Right ventricle myocardium inferior (tissue), 1 donor: ENCODE measurements around the gene BSG. TPM values are rescaled to one million over a fixed set of nuclear protein-coding genes. Genes with fewer than 3 reads are reported as not detected.
A peak's percentile ranks its signal among the peaks of the same experiment; 100 is the strongest.

Experiments
- ATAC-seq: fragments of 200-7000 bp; cut with Tn5 transposase; one replicate; pipeline ENCODE4 v1.9.1; 2020; ENCODE audit warnings: mild to moderate bottlenecking, moderate library complexity
- DNase-seq: peaks from one replicate; pipeline ENCODE4 v3.0.0; 2021; ENCODE audit errors: missing footprints
- intact Hi-C: fragments of 100-400 bp; cut with DNase I; formaldehyde crosslinking; loops from one replicate; pipeline ENCODE4 v1.11.0; 2022
- total RNA-seq: library from RNA; stranded (reverse); fragmentation: NEBNext Ultra II Directional; extraction: Animal tissue kit (Norgen Biotek cat#: 25700); gene quantifications from one replicate; pipeline ENCODE4 v1.2.1, GENCODE V29; 2021
- donor health status: DM: no; HTN: yes; CAD: no; lungs with severe emphysema.

BSG gene
- total RNA-seq, 1 donor from 2014 or later = 1,651 TPM

GRCh38 chr19:566844-567243, 5.6 kb upstream of the BSG start:
- DNase-seq (no peak), ATAC-seq (no peak)
- intact Hi-C loops = no loop called here

GRCh38 chr19:567296-567900, 5.0 kb upstream of the BSG start:
- ATAC-seq (no peak), DNase-seq (peak; percentile 68)
- intact Hi-C loops = no loop called here

DNA sequence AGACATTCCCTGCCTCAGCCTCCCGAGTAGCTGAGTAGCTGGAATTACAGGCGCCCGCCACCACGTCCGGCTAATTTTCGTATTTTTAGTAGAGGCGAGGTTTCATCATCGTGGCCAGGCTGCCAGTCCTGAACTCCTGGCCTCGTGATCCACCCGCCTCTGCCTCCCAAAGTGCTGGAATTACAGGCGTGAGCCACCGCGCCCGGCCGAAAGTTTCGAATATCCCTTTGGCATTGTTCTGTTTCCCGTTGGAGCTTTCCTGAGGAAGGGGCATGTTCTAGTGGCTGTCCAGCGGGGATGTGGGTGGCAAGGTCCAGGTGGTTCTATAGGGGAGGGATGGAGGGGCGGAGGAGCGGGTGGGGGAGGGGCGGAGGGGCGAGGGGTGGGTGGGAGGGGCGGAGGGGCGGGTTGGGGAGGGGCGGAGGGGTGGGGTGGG, 2.1 kb upstream of the BSG start:
- ATAC-seq (no peak), DNase-seq (no peak)
- intact Hi-C loops = loop anchor here (5.0 to 10.0 kb wide), 2 partner anchors 62 to 225 kb away; partner anchors contain the start of genes POLRMT and PTBP1

- ATAC-seq (no peak), DNase-seq (peak; percentile 76)
- intact Hi-C loops = loop anchor here (5.0 to 10.0 kb wide), 2 partner anchors 61 to 224 kb away; partner anchors contain the start of genes POLRMT and PTBP1
Observed at GRCh38 chr19:570937-571565, 1.3 kb upstream of the BSG start.

DNA sequence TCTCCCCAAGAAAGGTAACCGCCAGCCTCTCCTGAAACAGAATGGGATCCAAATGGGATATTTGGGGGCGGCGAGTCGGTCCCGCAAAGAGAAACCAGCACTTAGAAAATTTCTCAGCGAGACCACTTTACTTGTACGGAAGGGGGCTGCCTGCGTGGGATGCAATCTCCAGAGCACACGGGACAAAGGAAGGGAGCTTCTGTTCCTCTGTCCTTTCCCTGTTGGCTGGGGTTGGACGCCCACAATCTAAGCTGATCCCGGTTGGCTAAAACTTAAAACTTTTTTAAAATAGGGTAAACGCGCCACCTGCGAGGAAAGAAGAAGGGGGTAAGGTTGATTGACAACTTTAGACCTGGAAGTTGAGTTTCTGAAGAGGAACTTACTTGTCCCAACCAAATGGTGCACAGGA, 826 bp upstream of the BSG start:
- DNase-seq = no peak
- ATAC-seq = no peak
- intact Hi-C loops = loop anchor here (5.0 to 10.0 kb wide), 2 partner anchors 61 to 223 kb away; partner anchors contain the start of genes POLRMT and PTBP1

- ATAC-seq (no peak), DNase-seq (peak; percentile 67)
- intact Hi-C loops = loop anchor here (2.0 to 10.0 kb wide), 4 partner anchors 40 to 222 kb away; partner anchors contain the start of genes POLRMT, PTBP1 and TPGS1
Observed at GRCh38 chr19:572743-573518, 535 bp downstream of the BSG start.

DNA sequence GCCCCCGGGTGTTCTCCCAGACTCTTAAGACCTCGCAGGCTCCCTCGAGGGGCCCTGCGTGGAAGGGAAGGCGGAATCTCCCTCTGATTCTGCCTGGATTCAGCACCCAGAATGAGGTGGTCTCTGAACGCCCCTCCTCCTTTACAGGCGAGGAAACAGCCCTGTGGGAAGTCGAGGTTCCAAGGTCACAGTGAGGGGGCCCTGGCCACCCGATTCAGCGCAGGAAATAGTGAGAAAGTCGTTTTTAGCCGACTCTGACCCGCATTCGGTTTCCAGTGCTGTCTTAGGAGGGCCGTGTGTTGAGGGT, 1.1 kb downstream of the BSG start:
- no peak for DNase-seq
- no peak for ATAC-seq
- intact Hi-C loops = loop anchor here (2.0 to 10.0 kb wide), 4 partner anchors 41 to 221 kb away; partner anchors contain the start of genes POLRMT, PTBP1 and TPGS1

- ATAC-seq (peak; percentile 49), DNase-seq (peak; percentile 71)
- intact Hi-C loops = loop anchor here (5.0 to 10.0 kb wide), 3 partner anchors 57 to 220 kb away; partner anchors contain the start of genes POLRMT, PTBP1 and RNF126
Observed at GRCh38 chr19:574658-575526, 2.5 kb downstream of the BSG start.

DNA sequence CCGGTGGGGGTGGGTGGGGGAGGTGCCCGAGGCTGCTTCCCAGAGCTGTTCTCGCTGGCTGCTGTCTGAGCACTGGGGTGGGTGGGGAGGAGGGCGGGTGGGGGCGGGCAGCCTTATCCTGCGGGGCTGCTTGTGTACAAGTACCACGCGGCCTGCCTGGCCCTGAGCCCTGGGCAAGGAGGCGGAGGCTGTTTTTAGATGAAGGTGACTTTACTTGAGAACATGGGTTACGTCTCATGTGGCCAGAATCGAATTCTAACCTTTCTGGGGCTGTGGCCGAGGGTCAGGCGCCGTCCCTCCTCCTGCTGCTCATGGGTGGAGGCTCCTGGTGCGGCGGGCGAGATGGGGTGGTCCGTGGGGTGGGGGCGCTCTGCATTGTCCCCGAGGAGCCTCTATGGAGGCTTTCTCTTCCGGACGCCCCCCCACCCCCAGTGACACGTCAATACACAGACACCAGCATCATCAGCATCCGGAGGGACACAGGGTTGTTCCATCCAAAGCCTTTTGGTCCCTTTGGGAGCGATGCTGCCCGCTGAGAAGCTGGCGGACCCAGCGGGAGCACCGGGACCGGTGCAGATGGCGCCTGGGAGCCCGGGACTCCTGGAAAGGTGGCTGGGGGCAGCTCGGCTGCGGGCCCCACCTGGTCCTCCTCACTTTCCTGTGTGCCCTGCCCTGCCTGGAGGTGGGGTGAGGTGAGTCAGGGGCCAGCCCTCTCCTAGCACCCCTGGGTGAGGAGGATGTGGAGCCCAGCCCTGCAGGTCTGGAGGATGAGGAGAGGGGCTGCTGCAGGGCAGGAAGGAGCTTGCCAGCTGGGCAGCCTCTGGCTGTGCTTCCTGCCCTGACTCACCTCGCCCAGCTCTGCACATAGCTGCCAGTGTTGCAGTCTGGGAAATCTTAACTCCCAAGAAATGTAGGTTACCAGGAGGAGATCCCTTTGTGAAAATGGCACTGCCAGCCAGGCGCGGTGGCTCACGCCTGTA, 3.4 kb downstream of the BSG start:
- intact Hi-C loops = loop anchor here (5.0 to 10.0 kb wide), 2 partner anchors 86 to 219 kb away; partner anchors contain the start of genes PTBP1 and RNF126
- ATAC-seq (peak; percentile 53), DNase-seq (peak; percentile 83)

DNA sequence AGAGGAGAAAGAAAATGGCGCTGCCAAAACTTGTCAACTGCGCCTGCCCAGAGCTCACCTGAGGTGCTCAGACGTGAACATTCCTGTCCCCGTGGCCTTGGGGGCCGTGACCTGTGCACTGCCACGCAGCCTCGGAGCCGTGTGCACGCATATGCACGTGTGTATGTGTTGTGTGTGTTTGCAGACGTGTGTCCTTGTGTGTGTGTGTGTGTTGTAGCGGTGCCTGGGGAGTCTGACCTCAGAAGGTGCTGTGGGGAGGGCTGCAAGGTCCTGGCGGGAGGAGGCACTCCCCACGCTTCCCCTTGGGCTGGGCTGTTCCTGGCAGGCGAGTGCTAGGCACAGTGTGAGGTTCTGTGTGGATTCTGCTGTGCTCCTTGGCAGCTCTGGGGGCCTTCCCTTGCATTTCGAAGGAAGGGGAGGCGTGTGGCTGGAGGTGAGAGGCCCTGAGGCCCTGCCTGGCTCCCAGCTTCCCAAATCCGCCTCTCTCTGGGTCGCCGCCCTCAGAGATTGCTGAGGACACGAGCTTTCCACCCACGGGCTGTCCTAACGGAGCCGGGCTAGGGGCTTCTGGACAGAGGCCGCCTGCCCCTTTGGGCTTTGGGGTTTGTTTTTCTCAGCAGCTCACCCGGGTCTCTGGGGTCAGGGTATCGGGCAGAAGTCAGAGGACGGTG, 4.5 kb downstream of the BSG start:
- intact Hi-C loops = loop anchor here (5.0 to 10.0 kb wide), 2 partner anchors 85 to 218 kb away; partner anchors contain the start of genes PTBP1 and RNF126
- peak; percentile 60 for DNase-seq
- ATAC-seq = no peak

DNA sequence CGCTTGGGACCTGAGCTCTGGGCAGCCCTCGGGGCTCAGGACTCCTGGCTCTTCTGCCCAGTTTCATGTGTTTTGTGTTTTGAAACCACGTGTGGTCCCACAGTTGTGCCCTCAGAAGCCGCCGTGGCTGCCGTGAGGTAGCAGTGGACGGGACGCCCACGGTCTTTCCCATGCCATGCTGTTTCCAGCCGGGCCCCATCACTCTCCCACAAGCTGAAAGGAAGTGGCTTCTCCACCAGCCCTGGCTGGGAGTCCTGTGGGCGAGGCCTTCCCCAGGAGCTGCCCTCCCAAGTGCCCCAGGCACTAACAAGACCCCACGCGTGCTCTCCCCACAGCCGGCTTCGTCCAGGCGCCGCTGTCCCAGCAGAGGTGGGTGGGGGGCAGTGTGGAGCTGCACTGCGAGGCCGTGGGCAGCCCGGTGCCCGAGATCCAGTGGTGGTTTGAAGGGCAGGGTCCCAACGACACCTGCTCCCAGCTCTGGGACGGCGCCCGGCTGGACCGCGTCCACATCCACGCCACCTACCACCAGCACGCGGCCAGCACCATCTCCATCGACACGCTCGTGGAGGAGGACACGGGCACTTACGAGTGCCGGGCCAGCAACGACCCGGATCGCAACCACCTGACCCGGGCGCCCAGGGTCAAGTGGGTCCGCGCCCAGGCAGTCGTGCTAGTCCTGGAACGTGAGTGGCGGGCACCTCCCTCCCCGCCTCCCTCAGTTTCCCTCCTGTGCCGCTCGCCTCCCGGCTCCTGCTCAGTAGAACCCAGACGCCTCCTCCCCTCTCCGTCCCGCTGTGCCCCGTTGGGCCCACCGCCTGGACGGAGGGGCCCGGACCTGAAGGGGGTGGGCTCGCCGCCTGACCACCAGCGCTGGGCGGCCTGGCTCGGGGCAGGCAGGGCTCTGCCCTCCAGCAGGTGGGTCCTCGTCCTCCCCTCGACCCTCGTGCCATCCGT, 5.3 kb downstream of the BSG start:
- intact Hi-C loops = loop anchor here (5.0 to 10.0 kb wide), 2 partner anchors 85 to 217 kb away; partner anchors contain the start of genes PTBP1 and RNF126
- no peak for ATAC-seq
- DNase-seq = peak; percentile 76

DNA sequence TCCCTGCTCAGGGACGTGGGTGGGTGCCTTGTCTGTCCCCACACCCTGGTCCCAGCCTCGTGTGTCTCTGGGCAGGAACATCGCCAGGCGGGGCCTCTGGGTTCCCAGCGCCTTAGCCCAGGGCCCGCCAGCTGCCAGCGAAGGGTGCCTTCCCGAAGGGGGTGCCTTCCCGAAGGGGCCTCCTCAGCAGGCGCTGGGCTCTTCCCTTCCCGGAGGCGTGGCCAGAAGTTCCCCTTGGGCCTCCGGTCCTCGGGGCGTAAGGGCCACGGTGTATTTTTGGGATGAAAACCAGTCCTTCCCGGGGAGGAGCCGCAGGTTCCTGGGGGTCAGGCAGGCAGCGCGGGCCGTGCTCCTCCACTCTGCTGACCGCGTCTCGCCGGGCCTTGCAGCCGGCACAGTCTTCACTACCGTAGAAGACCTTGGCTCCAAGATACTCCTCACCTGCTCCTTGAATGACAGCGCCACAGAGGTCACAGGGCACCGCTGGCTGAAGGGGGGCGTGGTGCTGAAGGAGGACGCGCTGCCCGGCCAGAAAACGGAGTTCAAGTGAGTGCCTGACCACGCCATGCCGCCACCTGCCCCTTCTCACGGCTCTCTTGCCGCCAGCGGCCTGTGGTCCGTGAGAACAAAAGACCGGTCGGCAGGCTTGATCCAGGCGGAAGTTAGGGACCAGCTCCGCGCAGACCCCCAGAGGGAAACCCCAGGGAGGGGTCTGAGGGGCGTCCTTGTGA, 6.9 kb downstream of the BSG start:
- DNase-seq (peak; percentile 61), ATAC-seq (no peak)
- intact Hi-C loops = loop anchor here (5.0 to 10.0 kb wide), 2 partner anchors 83 to 216 kb away; partner anchors contain the start of genes PTBP1 and RNF126

DNA sequence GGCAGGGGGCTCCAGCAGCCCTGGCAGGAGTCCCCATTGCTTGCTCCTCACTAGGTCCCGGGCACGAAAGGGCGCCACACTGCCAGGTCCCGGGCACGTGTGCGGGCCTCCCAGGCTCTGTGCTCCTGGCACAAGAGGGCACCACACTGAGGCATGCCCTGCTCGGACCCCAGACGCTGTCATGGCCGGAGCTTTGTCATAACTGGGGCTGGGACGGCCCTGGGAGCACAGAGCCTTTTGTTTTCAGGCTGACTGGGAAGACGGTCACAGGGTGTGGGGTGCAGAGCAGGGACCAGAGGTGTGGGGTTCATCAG, 7.4 kb downstream of the BSG start:
- no peak for ATAC-seq
- no peak for DNase-seq
- intact Hi-C loops = loop anchor here (5.0 to 10.0 kb wide), 3 partner anchors 83 to 215 kb away; partner anchors contain the start of genes PTBP1 and RNF126

- no peak for DNase-seq
- ATAC-seq = no peak
- intact Hi-C loops = loop anchor here (10.0 kb wide), 1 partner anchor 154 kb away; no protein-coding TSS in a partner anchor
Observed at GRCh38 chr19:580274-580835, 8.0 kb downstream of the BSG start.
